Left cardiac atrium (tissue), 4 donors: ENCODE measurements around the gene PHF2. TPM values are rescaled to one million over a fixed set of nuclear protein-coding genes. Genes with fewer than 3 reads are reported as not detected.

Experiments used
- ATAC-seq, 2 donors: fragments of 200-7000 bp; cut with Tn5 transposase; one replicate each; pipeline ENCODE4 v1.9.1; 2020; ENCODE audit warnings: mild to moderate bottlenecking in 2 of 2, moderate library complexity in 2 of 2
- DNase-seq: peaks from one replicate; pipeline ENCODE4 v3.0.0-alpha.2; 2020
- intact Hi-C, 2 donors: fragments of 100-400 bp; cut with DNase I; formaldehyde crosslinking; loops; one replicate each; pipeline versions ENCODE4 v1.14.1 to v1.15.1; 2022 to 2023
- total RNA-seq, 2 donors: library from RNA; stranded (reverse); fragmentation: NEBNext Ultra II Directional; extraction: Animal tissue kit (Norgen Biotek cat#: 25700); gene quantifications; one replicate each; pipeline ENCODE4 v1.2.1, GENCODE V29; 2021
- donor health status: DM: no; HTN: yes; CAD: no.
- donor health status: DM: no; HTN: yes; CAD: no; lungs with severe emphysema.
- donor health status: DM: yes; HTN: yes; CAD: no.
- donor health status: Dilated cardiomyopathy.

PHF2 gene
- total RNA-seq, 2 donors from 2014 or later, result 25.7 to 27.7 TPM

DNA sequence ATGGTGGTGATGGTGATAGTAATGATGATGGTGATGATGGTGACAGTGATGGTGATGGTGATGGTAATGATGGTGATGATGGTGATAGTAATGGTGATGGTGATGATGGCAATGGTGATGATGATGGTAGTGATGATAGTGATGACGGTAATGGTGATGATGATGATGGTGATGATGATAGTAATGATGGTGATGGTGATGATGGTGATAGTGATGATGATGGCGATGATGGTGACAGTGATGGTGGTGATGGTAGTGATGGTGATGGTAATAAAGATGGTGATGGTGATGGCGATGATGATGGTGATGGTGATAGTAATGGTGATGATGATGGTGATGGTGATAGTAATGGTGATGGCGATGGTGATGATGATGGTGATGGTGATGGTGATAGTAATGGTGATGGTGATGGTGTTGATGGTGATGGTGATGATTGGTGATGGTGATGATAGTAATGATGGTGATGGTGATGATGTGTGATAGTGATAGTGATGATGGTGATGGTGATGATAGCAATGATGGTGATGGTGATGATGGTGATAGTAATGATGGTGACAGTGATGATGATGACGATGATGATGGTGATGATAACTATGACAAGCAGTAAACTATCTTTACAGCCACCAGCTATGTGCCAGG, 38.6 kb downstream of the PHF2 start:
- DNase-seq (no peak), ATAC-seq (no peak)
- intact Hi-C loops, result no loop called here

DNA sequence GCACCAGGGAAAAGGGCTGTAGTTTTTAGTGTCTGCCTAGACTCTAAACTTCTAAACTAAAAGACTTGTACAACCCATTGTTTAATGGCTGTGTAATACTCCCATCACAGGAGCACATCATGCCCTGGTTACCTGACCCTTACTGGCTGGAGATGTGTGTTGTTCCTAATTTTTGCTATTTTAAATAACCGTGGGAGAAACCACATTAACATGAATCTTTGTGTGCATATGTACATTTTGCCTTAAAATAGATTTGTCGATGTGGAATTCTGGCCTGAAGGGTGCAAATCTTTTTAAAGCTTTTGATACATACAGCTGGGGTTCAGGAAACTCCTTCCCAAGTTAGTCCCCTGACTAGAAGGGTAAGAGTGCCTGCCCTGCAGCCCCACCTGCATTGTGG, 39.7 kb downstream of the PHF2 start:
- intact Hi-C loops, result no loop called here
- no peak for ATAC-seq

DNA sequence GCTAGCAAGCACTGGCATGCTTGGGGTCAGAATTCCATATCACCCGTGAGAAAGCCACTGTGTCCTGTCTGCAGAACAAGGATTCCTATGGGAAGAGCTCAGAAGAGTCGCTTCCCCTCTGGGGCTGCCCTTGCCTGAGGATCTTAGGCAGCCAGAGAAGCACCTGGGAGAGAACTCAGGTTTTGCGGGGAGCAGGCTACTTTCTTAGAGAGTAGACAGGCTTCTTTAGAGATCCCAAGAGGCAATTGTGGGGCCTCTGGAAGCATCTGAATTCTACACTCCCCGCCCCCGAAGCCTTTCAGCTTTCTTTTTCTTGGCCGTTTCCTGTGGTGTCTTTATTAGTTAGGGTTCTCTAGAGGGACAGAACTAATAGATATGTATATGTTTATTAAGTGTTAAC, 40.9 kb downstream of the PHF2 start:
- ATAC-seq, result no peak
- no peak for DNase-seq
- intact Hi-C loops, result no loop called here

More for the DNA sequence above, 39.7 kb downstream of the PHF2 start:
- DNase-seq, result no peak

DNA sequence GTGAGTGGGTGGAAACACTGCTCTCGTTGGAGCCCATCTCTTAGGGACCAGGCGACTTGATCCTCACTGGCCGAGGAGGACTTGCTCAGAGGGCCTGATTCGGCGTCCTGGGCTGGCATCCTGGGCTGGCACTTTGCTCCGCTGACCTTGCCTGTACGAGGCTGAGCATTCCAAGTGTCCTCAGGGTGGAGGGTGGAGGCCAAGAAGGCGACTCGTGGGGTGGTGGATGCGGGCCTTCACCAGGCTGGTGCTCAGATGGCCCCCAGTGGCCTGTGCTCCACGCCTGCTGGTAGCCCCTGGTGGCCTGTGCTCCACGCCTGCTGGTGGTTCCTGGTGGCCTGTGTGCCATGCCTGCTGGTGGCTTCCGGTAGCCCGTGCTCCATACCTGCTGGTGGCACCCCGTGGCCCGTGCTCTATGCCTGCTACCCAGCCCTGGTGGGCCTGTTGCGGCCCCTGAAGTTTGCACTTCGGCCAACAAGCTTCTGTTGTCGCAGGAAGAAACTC, 42.9 kb downstream of the PHF2 start:
- no peak for DNase-seq
- no peak for ATAC-seq
- intact Hi-C loops, result no loop called here

DNA sequence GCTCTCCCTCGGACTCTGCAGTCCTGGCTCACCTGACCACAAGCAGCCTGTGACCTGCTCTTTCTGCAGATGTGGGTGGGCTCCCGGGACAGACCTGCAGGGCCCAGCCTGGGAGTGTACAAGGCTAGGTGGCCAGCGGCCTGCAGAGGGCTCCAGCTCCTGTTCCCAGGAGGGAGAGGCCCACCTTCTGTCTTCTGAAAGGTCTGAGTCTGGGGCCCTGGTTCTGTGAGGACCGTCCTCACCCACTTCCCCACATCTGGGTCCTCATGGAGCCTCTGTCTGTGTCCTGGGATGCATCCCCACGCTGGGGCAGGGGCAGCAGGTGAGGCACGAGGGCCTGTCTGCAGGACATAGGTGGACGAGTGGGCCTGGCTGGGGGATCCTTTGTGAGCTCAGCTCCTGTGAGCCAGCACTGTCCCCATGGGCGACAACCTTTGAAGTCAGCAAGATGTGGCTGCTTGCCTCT, 43.7 kb downstream of the PHF2 start:
- no peak for ATAC-seq
- DNase-seq, result no peak
- intact Hi-C loops, result no loop called here

DNA sequence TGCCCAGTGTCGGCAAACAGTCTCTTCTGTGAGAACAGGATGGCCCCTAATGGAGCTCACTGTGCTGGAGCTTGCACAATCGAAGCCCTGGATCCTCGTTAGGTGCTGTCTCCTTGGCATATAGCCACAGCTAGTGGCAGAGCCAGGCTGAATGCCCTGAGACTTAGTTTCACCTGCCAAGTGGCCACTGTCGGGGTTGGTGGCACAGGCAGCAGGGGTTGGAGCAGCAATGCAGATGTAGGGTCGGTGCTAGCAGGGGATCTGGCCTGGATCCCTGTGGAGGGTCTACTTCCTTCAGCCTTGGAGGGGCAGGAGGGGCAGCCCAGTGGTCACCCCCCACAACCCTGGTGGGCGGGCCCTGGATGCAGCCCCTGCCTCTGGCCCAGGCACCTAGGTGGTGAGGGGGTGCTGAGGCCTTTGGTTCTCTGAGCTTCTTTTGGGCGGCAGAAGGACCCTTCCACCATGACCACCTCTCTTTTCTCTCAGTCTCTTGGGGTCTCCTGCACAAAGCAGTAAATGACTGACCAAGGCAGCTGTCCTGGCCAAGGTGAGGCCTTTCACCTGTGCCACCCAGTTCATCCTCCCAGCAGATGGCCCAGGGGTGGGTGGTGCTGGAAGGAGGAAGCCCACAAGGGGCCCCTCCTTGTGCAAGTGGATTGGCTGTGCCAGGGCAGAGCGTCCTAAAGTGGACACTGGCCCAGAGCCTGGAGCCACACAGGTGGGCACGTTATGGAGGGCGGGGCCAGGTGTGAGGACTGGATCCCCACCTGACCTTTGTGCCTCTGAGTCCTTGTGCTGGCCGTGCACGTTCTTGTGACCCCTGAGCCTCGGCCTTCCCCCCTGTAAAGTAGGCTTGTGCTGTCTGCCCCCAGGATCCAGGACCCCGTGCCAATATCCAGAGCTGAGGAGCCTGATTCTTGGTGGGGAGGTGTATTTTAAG, 44.8 kb downstream of the PHF2 start:
- ATAC-seq (peak; percentile 12 to 39), DNase-seq (no peak)
- intact Hi-C loops, result no loop called here

DNA sequence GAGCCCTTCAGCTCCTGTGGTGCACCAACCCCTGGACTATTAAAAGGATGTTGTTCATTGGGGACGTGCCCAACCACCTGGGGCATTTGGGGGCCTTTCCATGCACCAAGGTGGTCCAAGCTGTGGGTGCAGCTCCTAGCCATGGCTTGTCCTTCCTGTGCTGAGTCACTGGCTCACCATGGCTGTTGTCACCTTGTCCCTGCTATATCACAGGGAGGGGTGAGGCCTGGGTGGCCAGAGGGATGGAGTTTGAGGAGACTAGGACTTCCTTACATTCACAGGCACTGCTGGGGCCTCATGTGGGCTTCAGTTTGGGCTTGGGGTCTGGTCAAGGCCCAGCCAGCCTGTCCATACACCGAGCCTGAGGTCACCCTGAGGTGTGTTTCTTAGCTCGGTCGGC, 45.5 kb downstream of the PHF2 start:
- ATAC-seq (no peak), DNase-seq (no peak)
- intact Hi-C loops, result no loop called here

DNA sequence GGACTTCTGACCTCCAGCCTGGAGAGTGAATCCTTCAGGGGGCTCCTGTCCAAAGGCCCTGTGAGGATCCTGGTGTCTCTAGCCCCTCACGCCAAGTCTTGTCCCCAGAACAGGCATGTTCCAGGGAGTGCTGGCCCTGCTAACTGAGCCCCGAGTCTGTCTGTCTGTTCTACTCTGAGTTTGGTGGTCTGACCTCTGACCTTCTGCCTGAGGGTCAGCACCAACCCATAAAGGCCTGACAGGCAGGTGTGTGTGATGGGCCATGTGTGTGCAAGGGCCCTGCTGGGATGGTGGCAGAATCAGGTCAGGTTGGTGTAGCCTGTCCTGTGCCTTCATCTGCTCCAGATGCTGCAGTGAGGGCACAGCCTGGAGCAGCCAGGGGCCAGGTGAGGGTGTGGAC, 46.3 kb downstream of the PHF2 start:
- intact Hi-C loops, result no loop called here
- no peak for DNase-seq
- ATAC-seq, result no peak

DNA sequence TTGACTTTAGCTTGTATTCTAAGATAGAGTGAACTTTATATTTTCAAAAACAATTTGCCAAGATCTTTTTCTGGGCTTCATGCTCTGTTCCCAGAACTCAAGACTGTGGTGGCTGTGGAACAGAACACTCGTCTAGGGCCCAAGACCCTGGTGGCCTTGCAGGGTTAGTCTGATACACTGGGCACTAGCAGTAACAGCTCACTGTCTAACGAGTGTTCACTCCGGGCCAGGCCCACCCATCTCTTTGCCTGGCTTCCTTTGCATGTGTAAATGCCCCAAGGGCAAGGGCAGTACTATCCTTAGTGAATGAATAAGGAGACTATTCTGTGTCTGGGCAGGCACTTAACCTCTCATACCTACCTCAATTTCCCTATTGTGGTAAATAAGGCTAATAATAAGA, 47.4 kb downstream of the PHF2 start:
- DNase-seq, result no peak
- intact Hi-C loops, result no loop called here
- ATAC-seq, result no peak

DNA sequence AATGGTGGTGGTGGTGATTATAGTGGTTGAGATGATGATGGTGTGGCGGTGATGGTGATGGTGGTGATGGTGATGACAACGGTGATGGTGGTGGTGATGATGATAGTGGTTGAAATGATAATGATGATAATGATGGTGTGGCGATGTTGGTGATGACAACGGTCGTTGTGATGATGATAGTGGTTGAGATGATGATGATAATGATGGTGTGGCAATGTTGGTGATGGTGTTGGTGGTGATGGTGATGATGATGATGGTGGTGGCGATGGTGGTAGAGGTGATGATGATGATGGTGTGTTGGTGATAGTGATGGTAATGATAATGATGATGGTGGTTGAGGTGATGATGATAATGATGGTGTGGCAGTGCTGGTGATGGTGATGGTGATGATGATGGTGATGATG, 48.0 kb downstream of the PHF2 start:
- intact Hi-C loops, result no loop called here
- ATAC-seq, result no peak
- no peak for DNase-seq

DNA sequence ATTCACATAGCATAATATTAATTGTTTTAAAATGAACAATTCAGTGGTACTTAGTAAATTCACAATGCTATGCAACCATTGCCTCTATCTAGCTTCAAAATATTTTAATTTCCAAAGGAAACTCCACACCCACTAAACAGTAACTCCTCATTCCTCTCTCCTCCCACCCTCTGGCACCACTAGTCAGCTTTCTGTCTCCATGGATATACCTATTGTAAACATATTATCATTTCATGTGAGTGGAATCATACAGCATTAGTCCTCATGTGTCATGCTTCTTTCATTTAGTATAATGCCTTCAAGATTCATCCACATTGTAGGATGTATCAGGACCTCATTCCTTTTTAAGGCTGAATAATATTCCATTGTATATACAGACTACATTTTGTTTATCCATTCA, 48.6 kb downstream of the PHF2 start:
- ATAC-seq, result no peak
- no peak for DNase-seq
- intact Hi-C loops, result no loop called here

DNA sequence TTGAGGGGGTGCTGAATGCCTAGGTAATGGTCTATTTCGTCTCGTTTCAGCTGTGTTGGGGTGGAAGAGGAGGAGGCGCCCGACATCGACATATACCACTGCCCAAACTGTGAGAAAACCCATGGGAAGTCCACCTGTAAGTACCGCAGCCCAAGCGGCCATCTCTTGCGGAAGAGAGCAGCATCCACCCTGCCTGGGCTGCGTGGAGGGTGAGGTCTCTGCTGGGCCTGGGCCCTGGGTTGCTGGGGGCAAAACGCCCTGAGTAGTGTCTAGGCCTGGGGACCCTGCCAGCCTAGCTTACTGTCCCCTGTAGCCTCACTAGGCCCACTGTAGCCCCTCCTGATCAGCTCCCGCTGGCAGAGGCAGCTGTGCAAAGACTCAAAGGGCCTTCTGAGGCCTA, 53.5 kb downstream of the PHF2 start:
- intact Hi-C loops, result no loop called here
- ATAC-seq (no peak), DNase-seq (no peak)

DNA sequence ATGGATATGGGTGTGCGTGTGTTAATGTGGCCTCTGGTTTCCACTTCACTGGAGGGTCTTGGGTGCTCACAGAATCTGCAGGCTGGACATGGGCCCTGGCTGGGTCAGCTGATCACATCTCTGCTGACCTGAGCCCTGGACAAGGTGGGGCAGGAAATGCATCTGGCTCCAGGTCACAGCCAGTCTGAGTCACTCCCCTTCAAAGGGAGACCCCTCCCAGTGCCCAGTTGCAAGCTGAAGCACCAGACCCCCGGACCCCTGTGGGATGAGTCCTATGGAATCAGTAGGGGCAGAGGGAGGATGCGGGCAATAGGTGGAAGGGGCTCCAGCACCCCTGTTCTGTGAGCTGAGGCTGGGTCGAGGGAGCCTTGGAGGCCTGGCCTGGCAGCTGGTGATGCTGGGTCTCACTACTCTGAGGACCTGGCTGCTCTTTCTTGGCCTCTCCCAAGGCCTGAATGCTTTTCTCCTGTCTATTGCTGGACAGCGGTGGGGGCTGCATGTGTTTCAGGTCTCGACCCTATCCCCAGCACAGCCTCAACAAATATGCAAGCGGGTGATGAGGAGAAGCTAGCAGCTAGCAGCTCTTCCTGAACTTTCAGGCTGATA, 54.5 kb downstream of the PHF2 start:
- DNase-seq (no peak), ATAC-seq (no peak)
- intact Hi-C loops, result no loop called here

DNA sequence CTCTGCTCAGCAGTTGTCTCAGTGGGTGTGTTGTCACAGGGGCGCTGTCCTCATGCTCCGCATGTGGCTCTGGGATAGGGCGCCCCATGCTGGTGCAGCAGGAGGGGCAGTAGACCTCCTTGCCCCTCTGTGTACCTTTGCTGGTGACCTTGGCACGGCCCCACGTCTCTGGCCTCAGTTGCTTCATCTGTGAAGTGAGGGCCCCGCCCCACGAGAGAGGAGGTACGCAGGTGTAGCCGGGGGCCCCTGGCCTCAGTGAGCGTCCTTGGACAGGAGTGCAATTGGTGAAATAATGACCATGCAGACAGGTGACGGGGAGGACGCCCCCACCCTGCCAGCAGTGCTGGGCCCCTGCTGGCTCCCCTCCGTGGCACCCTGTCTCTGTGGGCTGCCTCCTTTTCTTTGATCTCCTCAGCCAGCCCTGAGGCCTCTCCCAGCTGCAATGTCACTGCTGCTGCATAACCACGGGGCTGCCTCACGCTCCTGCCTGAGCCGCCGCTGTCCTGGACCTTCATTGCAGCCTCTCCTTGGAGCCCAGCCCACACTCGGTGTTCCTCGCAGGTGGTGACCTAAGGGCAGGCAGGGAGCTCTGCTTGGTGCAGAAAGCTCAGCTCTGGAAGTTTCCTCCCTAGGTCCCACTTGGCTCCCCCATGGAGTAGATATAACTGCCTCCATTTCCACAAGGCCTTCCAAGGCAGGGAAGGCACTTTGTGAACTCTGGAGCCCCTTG, 57.3 kb downstream of the PHF2 start:
- ATAC-seq (no peak), DNase-seq (no peak)
- intact Hi-C loops, result no loop called here

DNA sequence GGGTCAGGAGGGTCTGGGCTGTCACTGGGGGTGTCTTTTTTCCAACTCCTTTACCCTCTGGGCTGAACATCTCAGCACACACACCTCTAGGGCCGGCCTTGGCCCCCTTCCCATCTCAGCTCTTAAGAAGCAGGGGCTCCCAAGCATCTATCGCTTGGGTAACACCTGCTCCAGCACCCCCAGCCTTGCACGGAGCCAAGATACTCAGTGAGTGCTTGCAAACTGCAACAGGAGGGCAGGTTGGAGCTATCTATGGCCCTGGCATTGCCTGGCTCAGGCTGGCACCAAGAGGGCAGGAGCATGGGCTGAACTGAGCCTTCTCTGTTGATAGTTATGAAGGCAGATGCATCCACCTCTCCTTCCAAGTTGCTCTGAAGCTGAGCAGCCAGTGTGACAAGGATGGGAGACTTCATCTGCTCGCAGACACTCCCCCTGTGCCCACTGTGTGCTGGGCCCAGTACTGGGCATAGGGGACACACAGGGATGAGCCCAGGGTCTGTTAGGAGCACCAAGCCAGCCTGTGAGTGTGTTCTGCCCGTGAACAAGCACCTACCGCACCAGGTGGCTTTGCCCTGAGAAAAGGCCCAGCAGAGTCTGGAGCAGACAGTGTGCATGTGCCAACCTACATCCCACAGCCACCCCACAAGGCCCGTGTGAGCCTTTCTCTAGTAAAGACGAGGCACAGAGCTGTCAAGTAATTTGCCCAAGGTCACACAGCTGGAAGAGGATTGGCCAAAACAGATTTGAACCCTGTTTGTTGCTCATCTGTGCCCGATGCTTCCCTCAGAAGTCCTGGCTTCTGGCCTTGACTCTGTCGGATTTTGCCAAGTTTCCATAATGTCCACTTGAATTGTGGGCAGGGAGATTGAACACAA, 58.2 kb downstream of the PHF2 start:
- ATAC-seq, result no peak
- intact Hi-C loops, result no loop called here
- no peak for DNase-seq

DNA sequence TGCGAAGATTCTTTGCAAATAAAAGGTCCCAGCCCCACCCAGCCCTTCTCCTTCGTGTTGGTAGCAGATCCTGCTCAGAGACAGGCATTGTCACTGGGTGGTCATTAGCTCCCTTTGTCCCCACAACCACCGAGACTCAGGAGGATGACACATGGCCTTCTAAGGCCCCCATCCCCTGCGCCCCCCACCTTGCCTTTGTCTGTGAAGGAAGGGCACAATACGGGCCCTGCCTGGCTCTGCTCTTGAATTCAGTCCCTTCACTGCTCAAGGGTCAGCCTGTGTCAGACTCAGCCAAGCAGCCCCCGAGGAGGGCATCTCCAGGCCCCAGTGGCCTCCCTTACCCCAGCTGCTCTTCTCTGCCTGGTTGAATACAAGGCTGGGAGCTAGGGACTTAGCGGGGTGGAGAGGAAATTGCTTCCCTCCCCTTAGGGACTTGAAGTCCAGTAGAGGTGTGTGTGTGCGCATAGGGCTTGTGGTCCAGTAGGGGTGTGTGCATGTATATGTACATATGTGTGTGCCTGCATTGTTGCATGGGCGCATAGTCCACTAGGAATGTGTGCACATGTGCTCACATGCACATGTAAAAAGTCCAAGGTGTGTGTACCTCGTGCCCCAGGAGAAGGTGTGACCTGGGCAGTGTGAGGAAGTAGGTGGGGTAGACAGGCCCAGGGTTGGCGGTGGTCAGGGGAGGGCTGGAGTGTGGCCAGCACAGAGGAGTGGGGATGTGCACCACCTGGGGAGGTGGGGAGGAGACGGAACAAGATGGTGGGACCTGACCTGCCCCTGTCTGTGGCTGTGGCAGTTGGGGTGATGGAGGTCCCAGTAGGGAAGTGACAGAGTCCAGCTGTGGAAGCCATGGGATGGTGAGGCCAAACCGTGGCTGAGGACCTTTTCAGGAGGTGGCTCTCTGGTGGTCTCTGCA, 59.1 kb downstream of the PHF2 start:
- intact Hi-C loops, result no loop called here
- no peak for ATAC-seq
- DNase-seq, result no peak

DNA sequence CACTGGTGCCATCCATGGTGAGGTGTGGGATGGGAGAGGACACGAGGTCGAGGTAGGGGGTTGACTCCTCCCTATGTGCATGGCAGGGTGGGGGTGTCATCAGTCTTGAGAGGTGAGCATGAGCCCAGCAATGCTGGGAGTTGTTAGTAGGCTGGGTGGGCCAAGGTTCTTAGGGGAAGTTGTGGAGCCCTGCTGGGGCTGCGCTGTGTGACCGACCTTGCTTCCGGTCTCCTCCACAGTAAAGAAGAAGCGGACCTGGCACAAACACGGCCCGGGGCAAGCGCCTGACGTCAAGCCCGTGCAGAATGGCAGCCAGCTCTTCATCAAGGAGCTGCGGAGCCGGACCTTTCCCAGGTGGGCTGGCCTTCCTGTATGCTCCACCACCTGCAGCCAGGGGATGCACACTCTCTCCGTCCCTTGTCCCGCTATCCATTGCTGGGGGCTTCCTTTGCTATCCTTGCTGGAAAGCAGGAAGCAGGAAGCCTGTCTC, 59.8 kb downstream of the PHF2 start:
- no peak for DNase-seq
- no peak for ATAC-seq
- intact Hi-C loops, result no loop called here
